H7 (cell line): ENCODE results near the gene GJD4. TPM values are rescaled to one million over a fixed set of nuclear protein-coding genes. Genes with fewer than 3 reads are reported as not detected.

Experiments used
- DNase-seq: peaks from one replicate; pipeline ENCODE4 v3.0.0; 2012
- H3K27me3 ChIP-seq: 2 replicates; pipeline ENCODE4 v1.6.0; 2011; ENCODE audit warnings: mild to moderate bottlenecking, low read length; ENCODE audit not compliant: control insufficient read depth, insufficient read depth
- H3K36me3 ChIP-seq: replicated peaks from 2 replicates; pipeline ENCODE4 v1.5.1; 2011; ENCODE audit warnings: low read length; ENCODE audit not compliant: control insufficient read depth, insufficient read depth
- H3K4me3 ChIP-seq: 2 replicates; pipeline ENCODE4 v1.5.1; 2011; ENCODE audit warnings: low read depth, mild to moderate bottlenecking, control low read depth, low read length, moderate library complexity; ENCODE audit not compliant: insufficient read depth
- total RNA-seq: library from RNA; depleted of rRNA; stranded (reverse); fragments of >200 nt; shearing (Covaris generic); gene quantifications from 2 replicates; pipeline ENCODE4 v1.2.3, GENCODE V29; 2014; rRNA removed

The GJD4 gene
- total RNA-seq, 1 experiment from 2014 or later, result not detected

DNA sequence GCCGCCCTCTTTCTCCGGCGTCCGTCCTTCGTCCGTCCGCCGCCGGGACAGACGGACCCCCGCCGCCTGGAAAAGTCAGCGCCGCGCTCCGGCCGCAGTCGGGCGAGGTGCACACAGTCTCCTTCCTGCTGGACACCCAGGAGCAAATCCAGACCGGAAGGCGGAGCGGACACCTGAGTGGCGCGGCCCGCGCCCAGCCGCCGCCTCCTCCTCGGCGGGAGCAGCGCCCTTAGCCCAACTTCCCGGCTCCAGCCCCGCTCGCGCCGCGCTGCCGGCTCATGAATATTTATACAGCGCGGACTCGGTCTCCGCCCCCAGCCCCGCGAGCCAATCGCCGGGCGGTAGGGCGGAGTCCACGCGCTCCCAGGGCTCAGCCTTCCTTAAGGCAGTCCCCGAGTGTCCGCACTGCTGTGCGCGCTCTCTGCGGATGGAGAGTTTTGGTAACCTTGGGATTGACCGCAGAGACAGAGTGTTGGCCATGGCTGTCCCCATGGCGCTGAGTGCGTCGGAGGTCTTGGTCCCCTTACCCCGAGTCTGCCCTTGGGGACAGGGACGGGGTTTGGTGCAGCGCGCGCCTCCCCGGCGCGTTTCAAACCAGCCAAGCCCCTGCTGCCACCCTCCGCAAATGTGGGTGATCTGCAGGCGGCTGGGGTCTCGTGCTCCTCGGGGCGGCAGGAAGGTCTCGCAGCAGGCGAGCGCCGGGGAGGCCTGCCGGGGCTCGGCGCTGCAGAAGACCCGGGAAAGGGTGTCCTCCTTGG lies 37.1 kb downstream of the GJD4 start, which contains the start of gene FZD8:
FZD8 (minus strand) TSS at position 262 of the 758 bp plus-strand sequence. CDS start 867 bp downstream, outside the sequence.
- H3K36me3 ChIP-seq, result no peaks in the 10 kb centered on the region
- DNase-seq, result peak; percentile 95
- H3K27me3 ChIP-seq, result peaks cover 22% of the 10 kb centered on the region
- H3K4me3 ChIP-seq, result peak within 1 kb of the TSS; percentile 73

DNA sequence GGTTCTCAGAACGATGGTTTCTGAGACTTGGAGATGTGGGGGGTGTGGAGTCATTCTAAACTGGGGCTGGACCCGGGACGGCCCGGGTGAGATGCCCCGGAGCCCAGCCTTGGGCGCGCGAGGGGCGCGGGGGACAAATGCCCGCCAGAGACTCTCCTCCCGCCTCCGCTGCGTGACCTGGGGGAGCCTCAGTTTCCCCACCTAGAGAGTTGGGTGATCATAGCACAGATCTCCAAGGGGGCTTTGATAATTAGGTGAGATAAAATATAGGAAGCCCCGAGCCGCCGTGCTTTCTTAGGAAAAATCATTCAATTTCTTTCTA lies 37.6 kb downstream of the GJD4 start:
- no peak for DNase-seq
- H3K36me3 ChIP-seq, result no peaks in the 10 kb centered on the region
- peaks cover 22% of the 10 kb centered on the region for H3K27me3 ChIP-seq
- H3K4me3 ChIP-seq, result peak overlapping the region; percentile 73

DNA sequence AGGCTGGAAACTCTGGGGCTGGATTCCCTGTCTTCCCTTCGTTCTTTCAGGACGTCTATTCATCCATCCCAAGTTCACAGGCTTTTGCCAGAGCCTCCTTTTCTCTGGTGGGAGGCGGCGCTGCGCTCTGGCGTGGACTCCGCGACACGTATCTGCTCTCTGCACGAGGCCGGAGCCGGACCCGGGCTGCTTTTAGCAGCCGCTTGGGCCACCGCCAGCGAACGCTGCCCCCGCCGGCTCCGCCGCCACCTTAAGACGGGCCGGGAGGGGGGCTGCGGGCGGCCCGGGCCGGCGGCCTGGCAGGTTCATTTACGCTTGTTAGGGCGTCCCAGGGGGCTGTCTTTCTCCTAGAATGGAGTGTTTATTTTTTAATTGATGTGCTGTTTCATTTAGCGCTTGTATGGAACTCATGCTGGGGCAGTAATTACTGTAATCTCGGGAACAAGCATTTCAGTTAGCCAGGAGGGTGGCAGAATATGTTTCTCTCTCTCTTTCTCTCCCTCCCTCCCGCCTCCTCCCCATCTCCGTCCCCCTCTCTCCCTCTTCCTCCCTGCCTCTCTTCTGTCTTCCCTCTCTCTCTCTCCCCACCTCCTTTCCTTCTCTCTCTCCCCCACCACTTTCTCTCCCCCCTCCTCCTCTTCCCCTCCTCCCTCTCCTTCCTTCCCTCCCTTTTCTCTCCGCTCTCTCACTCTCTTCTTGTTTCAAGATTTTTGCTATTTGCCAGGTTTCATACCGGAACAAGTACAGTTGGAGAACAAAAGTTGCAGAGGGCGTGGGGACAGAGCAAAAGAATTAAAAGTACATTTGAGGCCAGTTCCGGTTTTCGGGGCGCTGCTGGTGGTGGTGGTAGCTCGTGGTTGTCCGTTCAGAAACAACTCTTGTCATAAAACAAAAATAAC lies 38.3 kb downstream of the GJD4 start:
- Histone ChIP-seq H3K4me3 (peak overlapping the region; percentile 73), H3K36me3 (no peaks in the 10 kb centered on the region), H3K27me3 (peaks cover 19% of the 10 kb centered on the region)
- DNase-seq, result peak; percentile 87

DNA sequence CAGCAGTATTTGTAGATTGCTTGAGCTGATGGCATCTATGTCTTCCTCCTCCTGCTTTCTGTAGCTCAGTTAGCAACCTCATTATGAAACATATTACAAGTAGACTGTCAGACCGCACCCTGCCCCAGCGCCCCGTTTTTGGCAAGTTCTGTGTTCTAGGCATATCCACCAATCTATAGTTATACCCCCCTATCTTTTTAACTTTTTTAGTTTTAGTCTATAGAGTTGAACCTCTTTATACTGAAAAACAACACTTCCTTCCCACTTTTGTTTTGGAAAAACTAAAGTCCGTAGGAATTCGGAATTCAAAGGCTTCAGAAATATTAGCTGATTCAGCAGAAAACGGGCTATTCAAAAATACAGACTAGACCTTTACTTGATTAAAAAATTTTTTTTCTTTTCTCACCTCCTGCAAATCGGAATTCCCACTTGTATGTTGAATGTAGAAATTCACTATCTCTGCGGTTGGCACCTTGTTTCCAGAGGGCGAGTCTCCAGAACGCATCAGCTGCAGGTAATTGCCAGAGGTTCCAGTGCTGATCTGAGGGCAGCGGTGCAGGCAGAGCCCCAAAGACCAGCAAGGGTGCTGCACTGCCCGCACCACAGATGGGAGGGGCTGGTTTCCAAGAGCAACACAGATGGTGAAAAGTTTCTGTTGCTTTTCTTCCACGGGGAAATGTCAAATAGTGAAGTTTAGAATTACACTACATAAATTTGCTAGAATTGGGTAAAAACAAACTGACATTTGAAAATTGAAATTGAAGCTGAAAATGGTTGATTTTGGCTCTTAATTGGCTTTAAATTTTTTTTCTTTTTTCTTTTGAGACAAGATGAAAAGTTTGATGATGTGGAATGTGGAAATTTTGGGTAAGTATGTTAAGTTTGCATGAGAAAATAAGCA lies 39.2 kb downstream of the GJD4 start:
- Histone ChIP-seq H3K4me3 (peak overlapping the region; percentile 73), H3K27me3 (peaks cover 17% of the 10 kb centered on the region), H3K36me3 (no peaks in the 10 kb centered on the region)
- peak; percentile 40 for DNase-seq

DNA sequence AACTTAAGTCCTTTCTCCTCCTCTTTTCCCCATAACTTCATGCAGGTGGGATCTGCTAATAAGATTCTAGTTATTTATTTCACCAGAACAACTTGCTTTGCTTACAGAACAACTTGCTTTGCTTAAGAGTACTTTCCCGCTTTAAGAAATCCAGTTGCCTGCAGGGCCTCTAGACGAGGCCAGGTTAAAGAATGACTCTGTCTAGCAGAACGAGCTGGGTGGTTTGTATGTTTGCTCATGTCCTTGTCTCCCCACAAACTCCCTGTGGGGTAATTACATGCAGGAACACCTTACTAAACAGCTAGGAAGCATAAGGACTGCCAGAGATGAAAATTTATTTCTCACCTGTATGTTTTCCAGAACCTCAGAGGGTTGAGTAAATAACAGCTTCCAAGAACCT lies 45.8 kb downstream of the GJD4 start:
- no peak for DNase-seq
- Histone ChIP-seq H3K27me3 (no peaks in the 10 kb centered on the region), H3K36me3 (no peaks in the 10 kb centered on the region), H3K4me3 (no peak overlapping the region)

DNA sequence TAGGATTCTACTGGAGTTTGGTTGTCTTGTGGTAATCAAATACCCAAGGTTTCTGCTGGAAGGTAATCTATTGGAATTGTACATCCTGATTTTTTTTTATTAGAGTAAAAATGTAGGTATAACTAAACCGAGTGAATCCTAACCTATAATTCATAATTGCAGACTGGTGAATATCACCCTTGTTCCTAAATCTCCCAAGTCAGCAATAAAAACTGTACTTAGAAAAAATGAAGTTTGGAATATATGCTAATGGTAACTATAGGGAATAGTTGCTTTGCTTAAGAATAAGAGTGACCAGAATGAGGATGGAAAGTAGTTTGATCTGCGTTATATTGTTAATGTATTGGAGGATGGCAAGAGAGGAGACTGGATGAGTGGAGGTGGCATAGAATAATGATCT lies 47.7 kb downstream of the GJD4 start:
- H3K36me3 ChIP-seq, result no peaks in the 10 kb centered on the region
- DNase-seq, result no peak
- no peak overlapping the region for H3K4me3 ChIP-seq
- no peaks in the 10 kb centered on the region for H3K27me3 ChIP-seq

DNA sequence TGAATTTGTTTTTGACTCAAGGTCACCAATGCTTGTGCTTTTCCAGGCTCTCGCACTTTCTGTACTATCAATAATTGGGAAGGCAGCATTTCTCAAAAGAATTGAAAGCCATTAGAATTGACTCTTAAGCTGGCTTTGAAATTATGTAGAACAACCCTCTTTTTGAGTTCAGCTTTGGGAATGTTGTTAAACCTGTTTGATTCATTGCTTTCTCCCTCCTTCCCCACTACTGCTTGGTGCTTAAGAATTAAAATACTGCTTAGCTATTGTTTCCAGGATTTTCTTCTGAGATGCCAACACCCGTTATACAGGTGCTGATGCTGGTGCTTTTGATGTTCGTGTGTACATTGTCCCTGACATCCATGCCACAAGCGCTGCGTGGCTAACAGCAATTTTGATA lies 52.5 kb downstream of the GJD4 start:
- H3K36me3 ChIP-seq, result no peaks in the 10 kb centered on the region; the same call in 1 of the 2 replicates
- no peaks in the 10 kb centered on the region for H3K27me3 ChIP-seq
- DNase-seq, result no peak
- H3K4me3 ChIP-seq, result no peak overlapping the region

Other genes with a start within 250 kb of the GJD4 start
- 43.0 and 76.2 TPM in 2 replicates for gene FZD8, start 37.0 kb downstream of the GJD4 start, total RNA-seq